Stimulated activated CD8-positive, alpha-beta memory T cell treated with anti-CD3 and anti-CD28 coated beads, Interleukin-2, amount 100 ng/mL, for 48 hours (primary cell): ENCODE results near the gene FAM149A.

Experiments used
- DNase-seq, 2 donors: peaks; one replicate each; pipeline ENCODE4 v3.0.0-alpha.2; 2020; ENCODE audit warnings: low read depth in 2 of 2

The FAM149A gene

DNA sequence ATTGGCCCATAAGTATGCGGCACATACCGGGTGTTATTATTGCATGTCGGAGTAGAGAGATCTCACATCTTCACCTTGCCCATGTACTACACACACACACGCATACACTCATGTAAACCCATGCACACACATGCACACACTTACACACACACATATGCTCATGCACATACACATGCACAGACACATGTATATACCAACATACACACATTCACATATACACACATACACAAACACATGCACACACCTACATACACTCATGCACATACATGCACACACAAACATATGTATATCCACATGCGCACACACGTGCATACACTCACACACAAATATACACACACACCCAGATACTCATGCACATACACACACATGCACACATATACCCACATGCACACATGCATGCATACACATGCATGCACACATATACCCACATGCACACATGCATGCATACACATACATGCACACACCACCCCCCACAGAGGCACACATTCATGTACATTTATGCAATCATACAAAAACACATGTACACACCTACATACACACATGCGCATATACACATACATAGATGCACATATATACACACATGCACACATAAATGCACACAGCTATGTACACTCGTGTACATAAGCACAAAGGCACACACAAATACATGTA is 98.1 kb downstream of the FAM149A start:
- DNase-seq: no peak

DNA sequence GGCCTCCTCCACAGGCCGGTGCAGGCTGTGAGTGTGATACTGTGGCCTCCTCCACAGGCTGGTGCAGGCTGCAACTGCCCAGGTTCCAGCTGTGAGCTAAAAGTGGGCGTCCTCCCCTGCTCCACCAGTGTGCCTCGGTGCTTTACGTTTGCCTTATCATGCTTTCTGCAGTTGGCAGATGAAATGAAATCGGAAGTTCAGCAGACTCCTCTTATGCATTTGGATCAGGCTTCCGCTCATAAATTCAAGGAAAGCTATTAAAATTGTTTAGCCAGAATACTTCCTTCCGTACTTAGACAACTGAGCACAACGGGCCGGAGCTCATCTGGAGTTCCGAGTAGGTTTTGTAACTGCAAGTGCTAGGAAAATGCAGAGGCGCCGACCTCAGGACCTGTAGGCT is 98.9 kb downstream of the FAM149A start:
- no peak for DNase-seq

DNA sequence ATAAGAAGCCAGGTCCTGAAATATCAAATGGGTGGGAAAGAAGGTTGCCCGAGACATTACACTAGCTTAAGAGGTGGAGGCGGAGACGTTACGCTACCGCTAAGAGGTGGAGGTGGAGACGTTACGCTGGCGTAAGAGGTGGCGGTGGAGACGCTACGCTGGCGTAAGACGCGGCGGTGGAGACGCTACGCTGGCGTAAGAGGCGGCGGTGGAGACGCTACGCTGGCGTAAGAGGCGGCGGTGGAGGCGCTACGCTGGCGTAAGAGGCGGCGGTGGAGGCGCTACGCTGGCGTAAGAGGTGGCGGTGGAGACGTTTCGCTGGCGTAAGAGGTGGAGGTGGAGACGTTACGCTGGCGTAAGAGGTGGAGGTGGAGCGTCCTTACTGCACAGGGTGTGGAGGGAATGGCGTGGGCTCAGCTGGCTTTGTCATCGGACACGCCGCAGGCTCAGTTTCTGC is 99.6 kb downstream of the FAM149A start:
- DNase-seq: peak in 1 of 2 donors; percentile 57

DNA sequence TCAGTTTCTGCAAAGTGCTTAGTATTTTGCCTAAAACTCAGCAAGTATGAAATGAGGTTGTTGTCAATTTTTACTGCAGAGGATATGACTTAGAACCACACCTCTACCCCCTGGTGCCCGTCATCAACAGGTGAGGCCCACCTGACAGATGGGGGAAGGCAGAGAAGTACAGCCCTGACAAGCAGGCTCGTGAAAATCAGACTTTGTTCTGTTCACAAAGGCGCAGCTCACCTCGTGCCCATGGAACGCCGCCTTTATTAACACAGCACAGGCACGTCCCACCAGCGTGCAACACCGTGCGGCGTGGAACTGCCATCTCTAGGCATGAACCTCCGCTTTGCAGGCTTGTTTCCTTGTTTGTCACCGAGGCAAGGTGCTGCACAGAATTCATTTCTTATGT is 100.2 kb downstream of the FAM149A start:
- DNase-seq: no peak

DNA sequence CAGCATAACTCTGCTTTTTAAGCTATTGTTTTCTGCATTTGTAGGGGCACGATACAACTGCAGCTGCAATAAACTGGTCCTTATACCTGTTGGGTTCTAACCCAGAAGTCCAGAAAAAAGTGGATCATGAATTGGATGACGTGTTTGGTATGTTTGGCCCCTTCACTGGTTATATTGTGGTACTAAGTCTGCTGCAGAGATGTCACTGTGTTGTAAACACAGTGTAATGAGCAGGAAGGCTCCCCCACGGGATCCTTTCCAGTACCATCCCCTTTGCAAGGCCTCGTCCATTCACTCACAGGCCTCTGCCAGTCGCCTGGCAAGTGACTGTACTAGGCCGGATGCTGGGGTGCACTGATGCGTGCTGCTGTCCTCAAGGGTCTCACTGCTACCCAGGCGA is 100.7 kb downstream of the FAM149A start:
- no peak for DNase-seq

DNA sequence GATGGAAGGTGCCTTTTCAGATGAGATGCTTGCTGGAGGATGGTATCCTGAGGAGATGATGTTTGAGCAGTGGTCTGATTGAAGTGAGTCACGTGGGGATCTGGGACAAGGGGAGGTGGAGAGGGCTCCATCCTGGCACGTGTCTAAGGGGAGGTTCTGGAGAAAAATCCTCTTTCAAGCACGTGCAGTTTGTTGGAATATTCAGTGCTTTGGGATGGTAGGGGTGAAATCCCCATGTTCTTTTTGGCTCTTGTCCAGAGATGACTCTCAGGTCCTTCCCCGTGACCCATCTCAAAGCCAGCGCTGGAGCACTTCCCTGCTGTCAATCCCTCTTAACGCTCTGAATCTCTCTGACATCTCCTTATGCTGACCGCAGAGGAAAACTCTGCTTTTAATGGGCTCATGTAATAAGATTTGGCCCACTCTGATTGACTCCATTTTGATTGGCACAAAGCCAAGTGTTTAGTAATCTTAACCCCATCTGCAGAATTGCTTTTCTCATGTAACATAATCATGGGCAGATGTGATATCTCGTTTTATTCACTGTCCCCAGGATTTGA is 112.0 kb downstream of the FAM149A start:
- no peak for DNase-seq

DNA sequence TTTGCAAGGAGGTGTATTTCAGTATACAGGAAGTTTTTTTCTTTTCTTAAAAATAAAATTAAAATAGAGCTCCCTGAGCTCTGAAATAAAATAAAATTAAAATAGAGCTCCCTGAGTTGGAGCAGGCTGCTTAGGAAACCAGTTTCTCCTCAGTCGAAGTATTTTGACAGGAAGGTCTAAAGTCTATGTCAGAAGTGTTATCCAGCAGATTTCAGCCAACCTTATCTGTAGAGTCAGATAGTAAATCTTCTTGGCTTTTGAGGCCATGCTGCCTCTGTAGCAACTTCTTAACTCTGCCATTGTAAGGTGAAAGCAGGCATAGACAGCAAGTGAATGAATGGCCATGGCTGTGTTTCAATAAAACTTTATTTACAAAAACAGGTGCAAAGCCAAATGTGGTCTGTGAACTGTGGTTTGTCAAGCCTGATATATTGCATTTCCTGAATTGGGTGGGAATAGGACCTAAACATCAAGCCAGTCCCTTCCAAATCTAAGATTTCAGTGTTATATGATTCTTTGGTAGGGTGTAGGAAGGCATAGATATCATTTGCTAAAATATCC is 113.3 kb downstream of the FAM149A start:
- no peak for DNase-seq

DNA sequence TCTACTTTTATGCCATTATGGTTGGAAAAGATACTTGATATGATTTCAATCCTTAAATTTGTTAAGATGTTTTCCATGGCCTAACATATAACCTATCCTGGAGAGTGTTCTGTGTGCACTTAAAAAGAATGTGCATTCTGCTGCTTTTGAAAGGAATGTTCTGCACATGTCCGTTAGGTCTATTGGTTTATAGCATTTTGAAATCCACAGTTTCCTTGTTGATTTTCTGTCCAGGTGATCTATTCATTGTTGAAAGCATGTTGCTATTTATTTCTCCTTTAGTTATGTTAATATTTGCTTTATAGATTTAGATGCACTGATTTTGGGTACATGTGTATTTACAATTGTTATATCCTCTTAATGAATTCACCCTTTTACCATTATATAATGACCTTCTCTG is 117.1 kb downstream of the FAM149A start:
- DNase-seq: no peak
